ENCODE results near the gene LDAF1.

The LDAF1 gene

DNA sequence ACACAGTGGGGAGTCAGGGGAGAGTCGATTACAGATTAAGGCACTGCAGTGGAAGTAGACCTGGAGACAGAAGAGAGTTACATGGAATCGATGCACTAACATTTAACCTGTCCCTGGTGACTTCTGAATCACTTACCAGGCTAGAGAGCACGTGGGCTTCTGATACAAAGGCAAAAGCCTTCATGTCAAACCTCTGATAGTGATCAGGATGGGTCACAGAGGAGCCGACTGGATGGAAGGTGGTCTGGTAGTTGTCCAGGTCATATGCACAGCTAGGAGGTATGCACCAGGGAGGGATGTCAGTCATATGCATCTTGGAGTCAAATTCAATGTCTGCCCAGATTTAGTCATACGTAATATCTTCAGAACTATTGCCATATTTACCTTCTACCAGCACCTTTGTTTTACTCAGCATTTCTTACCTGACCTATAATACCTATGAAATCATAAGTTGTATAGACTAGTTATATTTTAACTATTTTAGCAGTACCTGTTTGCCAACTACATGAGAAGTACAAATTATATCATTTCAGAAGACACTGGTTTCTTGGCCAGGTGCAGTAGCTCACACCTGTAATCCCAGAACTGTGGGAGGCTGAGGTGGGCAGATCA is 41.2 kb downstream of the LDAF1 start:
- no peak overlapping the region for H3K27ac ChIP-seq (ENCODE audit: low read length, poor library complexity, severe bottlenecking)

GRCh38 chr16:21203155-21203797 is 44.8 kb downstream of the LDAF1 start:
- H2AFZ ChIP-seq (ENCODE audit: low read depth, low read length) = no peak overlapping the region
- no peak overlapping the region for H3K4ac ChIP-seq (ENCODE audit: low read depth in 1 of 2, low read length in 2 of 2)
- H2BK120ac ChIP-seq (ENCODE audit: low read depth, low read length) = no peak overlapping the region
- DNase-seq = no peak
- no peaks in the 10 kb centered on the region for H3K79me1 ChIP-seq (replicated peaks; ENCODE audit: low read length, poor library complexity, severe bottlenecking)
- 11% methylated on average over 7 of the region's 7 CpGs for WGBS
- H4K8ac ChIP-seq (ENCODE audit: low read length) = no peak overlapping the region
- no peak overlapping the region for H3K14ac ChIP-seq (ENCODE audit: low read length in 2 of 2)
- H3K9me3 ChIP-seq (ENCODE audit: control insufficient read depth, low read length) = no peaks in the 10 kb centered on the region
- H3K27me3 ChIP-seq (ENCODE audit: control insufficient read depth in 1 of 2, insufficient read depth in 1 of 2, low read length in 2 of 2) = peaks cover 58 to 62% of the 10 kb centered on the region in 2 experiments
- no peak overlapping the region for H2BK12ac ChIP-seq (ENCODE audit: low read length in 2 of 2)
- no peaks in the 10 kb centered on the region for H3K4me1 ChIP-seq (ENCODE audit: control insufficient read depth, insufficient read depth, low read depth, low read length)
- H3K23ac ChIP-seq (ENCODE audit: low read length in 2 of 2) = no peak overlapping the region
- no peak overlapping the region for H3K4me2 ChIP-seq (ENCODE audit: low read length, poor library complexity, severe bottlenecking)
- H2BK5ac ChIP-seq (ENCODE audit: low read depth, low read length, poor library complexity, severe bottlenecking) = no peak overlapping the region
- no peaks in the 10 kb centered on the region for H3K36me3 ChIP-seq (ENCODE audit: control insufficient read depth in 1 of 2, insufficient read depth in 2 of 2, low read depth in 1 of 2, low read length in 2 of 2)
- no peak overlapping the region for H2BK15ac ChIP-seq (ENCODE audit: low read depth, poor library complexity, severe bottlenecking)
- no peak overlapping the region for H3K9ac ChIP-seq (ENCODE audit: low read length)
- H4K91ac ChIP-seq (ENCODE audit: low read length) = no peak overlapping the region
- no peak overlapping the region for H3K4me3 ChIP-seq (ENCODE audit: insufficient read depth in 1 of 2, low read depth in 1 of 2, low read length in 2 of 2)
- H3K18ac ChIP-seq (ENCODE audit: low read depth in 1 of 2, low read length in 2 of 2) = no peak overlapping the region
- H2AK5ac ChIP-seq (ENCODE audit: low read length, severe bottlenecking) = no peak overlapping the region
- no peak overlapping the region for H3K27ac ChIP-seq (ENCODE audit: low read length, poor library complexity, severe bottlenecking)

More for the DNA sequence above, 41.2 kb downstream of the LDAF1 start:
- Histone ChIP-seq H2AFZ (ENCODE audit: low read depth, low read length) (no peak overlapping the region), H3K4me2 (ENCODE audit: low read length, poor library complexity, severe bottlenecking) (no peak overlapping the region), H2BK5ac (ENCODE audit: low read depth, low read length, poor library complexity, severe bottlenecking) (no peak overlapping the region), H4K91ac (ENCODE audit: low read length) (no peak overlapping the region), H3K36me3 (ENCODE audit: control insufficient read depth in 1 of 2, insufficient read depth in 2 of 2, low read depth in 1 of 2, low read length in 2 of 2) (no peaks in the 10 kb centered on the region), H3K4me1 (ENCODE audit: control insufficient read depth, insufficient read depth, low read depth, low read length) (peaks cover 2% of the 10 kb centered on the region), H2BK120ac (ENCODE audit: low read depth, low read length) (no peak overlapping the region), H3K14ac (ENCODE audit: low read length in 2 of 2) (no peak overlapping the region), H2BK15ac (ENCODE audit: low read depth, poor library complexity, severe bottlenecking) (no peak overlapping the region), H3K27me3 (ENCODE audit: control insufficient read depth in 1 of 2, insufficient read depth in 1 of 2, low read length in 2 of 2) (peaks cover 53 to 63% of the 10 kb centered on the region in 2 experiments), H2AK5ac (ENCODE audit: low read length, severe bottlenecking) (no peak overlapping the region), H3K4me3 (ENCODE audit: insufficient read depth in 1 of 2, low read depth in 1 of 2, low read length in 2 of 2) (no peak overlapping the region), H4K8ac (ENCODE audit: low read length) (no peak overlapping the region), H3K23ac (ENCODE audit: low read length in 2 of 2) (no peak overlapping the region), H3K79me1 (replicated peaks; ENCODE audit: low read length, poor library complexity, severe bottlenecking) (no peaks in the 10 kb centered on the region), H2BK12ac (ENCODE audit: low read length in 2 of 2) (no peak overlapping the region), H3K4ac (ENCODE audit: low read depth in 1 of 2, low read length in 2 of 2) (no peak overlapping the region), H3K18ac (ENCODE audit: low read depth in 1 of 2, low read length in 2 of 2) (no peak overlapping the region), H3K9me3 (ENCODE audit: control insufficient read depth, low read length) (no peaks in the 10 kb centered on the region), H3K9ac (ENCODE audit: low read length) (no peak overlapping the region)
- DNase-seq = no peak
- 63% methylated on average over 4 of the region's 5 CpGs for WGBS

GRCh38 chr16:21205303-21205702 is 46.8 kb downstream of the LDAF1 start:
- DNase-seq = no peak
- H3K4me2 ChIP-seq (ENCODE audit: low read length, poor library complexity, severe bottlenecking) = no peak overlapping the region
- H3K4ac ChIP-seq (ENCODE audit: low read depth in 1 of 2, low read length in 2 of 2) = no peak overlapping the region
- no peak overlapping the region for H3K9ac ChIP-seq (ENCODE audit: low read length)
- H3K27me3 ChIP-seq (ENCODE audit: control insufficient read depth in 1 of 2, insufficient read depth in 1 of 2, low read length in 2 of 2) = peaks cover 65 to 67% of the 10 kb centered on the region in 2 experiments
- no peaks in the 10 kb centered on the region for H3K36me3 ChIP-seq (ENCODE audit: control insufficient read depth in 1 of 2, insufficient read depth in 2 of 2, low read depth in 1 of 2, low read length in 2 of 2)
- H3K27ac ChIP-seq (ENCODE audit: low read length, poor library complexity, severe bottlenecking) = no peak overlapping the region
- no peak overlapping the region for H3K14ac ChIP-seq (ENCODE audit: low read length in 2 of 2)
- no peak overlapping the region for H3K18ac ChIP-seq (ENCODE audit: low read depth in 1 of 2, low read length in 2 of 2)
- no peaks in the 10 kb centered on the region for H3K9me3 ChIP-seq (ENCODE audit: control insufficient read depth, low read length)
- H2BK120ac ChIP-seq (ENCODE audit: low read depth, low read length) = no peak overlapping the region
- H3K4me1 ChIP-seq (ENCODE audit: control insufficient read depth, insufficient read depth, low read depth, low read length) = no peaks in the 10 kb centered on the region
- H2BK12ac ChIP-seq (ENCODE audit: low read length in 2 of 2) = no peak overlapping the region
- no peak overlapping the region for H2BK5ac ChIP-seq (ENCODE audit: low read depth, low read length, poor library complexity, severe bottlenecking)
- no peak overlapping the region for H2BK15ac ChIP-seq (ENCODE audit: low read depth, poor library complexity, severe bottlenecking)
- H3K79me1 ChIP-seq (replicated peaks; ENCODE audit: low read length, poor library complexity, severe bottlenecking) = no peaks in the 10 kb centered on the region
- no peak overlapping the region for H4K8ac ChIP-seq (ENCODE audit: low read length)
- no peak overlapping the region for H3K23ac ChIP-seq (ENCODE audit: low read length in 2 of 2)
- H2AFZ ChIP-seq (ENCODE audit: low read depth, low read length) = no peak overlapping the region
- H4K91ac ChIP-seq (ENCODE audit: low read length) = no peak overlapping the region
- no peak overlapping the region for H2AK5ac ChIP-seq (ENCODE audit: low read length, severe bottlenecking)
- no peak overlapping the region for H3K4me3 ChIP-seq (ENCODE audit: insufficient read depth in 1 of 2, low read depth in 1 of 2, low read length in 2 of 2)

GRCh38 chr16:21206550-21206949 is 48.1 kb downstream of the LDAF1 start:
- DNase-seq = no peak
- H4K91ac ChIP-seq (ENCODE audit: low read length) = no peak overlapping the region
- H4K8ac ChIP-seq (ENCODE audit: low read length) = no peak overlapping the region
- no peak overlapping the region for H3K27ac ChIP-seq (ENCODE audit: low read length, poor library complexity, severe bottlenecking)
- no peak overlapping the region for H2AFZ ChIP-seq (ENCODE audit: low read depth, low read length)
- no peaks in the 10 kb centered on the region for H3K79me1 ChIP-seq (replicated peaks; ENCODE audit: low read length, poor library complexity, severe bottlenecking)
- no peak overlapping the region for H2AK5ac ChIP-seq (ENCODE audit: low read length, severe bottlenecking)
- H3K23ac ChIP-seq (ENCODE audit: low read length in 2 of 2) = no peak overlapping the region
- WGBS = 89% methylated on average over 4 of the region's 4 CpGs
- peaks cover 58% of the 10 kb centered on the region in 2 experiments for H3K27me3 ChIP-seq (ENCODE audit: control insufficient read depth in 1 of 2, insufficient read depth in 1 of 2, low read length in 2 of 2)
- no peak overlapping the region for H3K4me3 ChIP-seq (ENCODE audit: insufficient read depth in 1 of 2, low read depth in 1 of 2, low read length in 2 of 2)
- no peak overlapping the region for H2BK12ac ChIP-seq (ENCODE audit: low read length in 2 of 2)
- no peak overlapping the region for H2BK120ac ChIP-seq (ENCODE audit: low read depth, low read length)
- no peak overlapping the region for H2BK15ac ChIP-seq (ENCODE audit: low read depth, poor library complexity, severe bottlenecking)
- H3K4me1 ChIP-seq (ENCODE audit: control insufficient read depth, insufficient read depth, low read depth, low read length) = no peaks in the 10 kb centered on the region
- no peak overlapping the region for H3K4ac ChIP-seq (ENCODE audit: low read depth in 1 of 2, low read length in 2 of 2)
- no peaks in the 10 kb centered on the region for H3K36me3 ChIP-seq (ENCODE audit: control insufficient read depth in 1 of 2, insufficient read depth in 2 of 2, low read depth in 1 of 2, low read length in 2 of 2)
- H3K14ac ChIP-seq (ENCODE audit: low read length in 2 of 2) = peak overlapping the region in 1 of 2 experiments; percentile 12
- no peak overlapping the region for H3K4me2 ChIP-seq (ENCODE audit: low read length, poor library complexity, severe bottlenecking)
- no peak overlapping the region for H3K9ac ChIP-seq (ENCODE audit: low read length)
- no peak overlapping the region for H3K18ac ChIP-seq (ENCODE audit: low read depth in 1 of 2, low read length in 2 of 2)
- no peaks in the 10 kb centered on the region for H3K9me3 ChIP-seq (ENCODE audit: control insufficient read depth, low read length)
- no peak overlapping the region for H2BK5ac ChIP-seq (ENCODE audit: low read depth, low read length, poor library complexity, severe bottlenecking)
